Liver (tissue), 9 donors: ENCODE measurements around the gene CYLC2. TPM values are rescaled to one million over a fixed set of nuclear protein-coding genes. Genes with fewer than 3 reads are reported as not detected.

ENCODE experiments used
- DNase-seq: peaks from one replicate; pipeline ENCODE4 v3.0.0-alpha.2; 2017; ENCODE audit warnings: low spot score
- H3K27ac ChIP-seq, 2 donors: one replicate each; pipeline ENCODE4 v1.7.0; 2013; ENCODE audit warnings: inconsistent platforms in 2 of 2, low read length in 2 of 2, control low read depth in 1 of 2, low read depth in 1 of 2, mild to moderate bottlenecking in 1 of 2
- H3K27me3 ChIP-seq, 4 donors: one replicate each; pipeline versions ENCODE4 v1.6.1 to v1.7.0; 2013; ENCODE audit warnings: low read length in 3 of 4, inconsistent platforms in 1 of 4, mild to moderate bottlenecking in 1 of 4, moderate library complexity in 1 of 4; ENCODE audit not compliant: control insufficient read depth in 4 of 4, insufficient read depth in 4 of 4
- H3K36me3 ChIP-seq, 4 donors: one replicate each; pipeline versions ENCODE4 v1.6.1 to v1.7.0; 2013; ENCODE audit warnings: low read length in 3 of 4, mild to moderate bottlenecking in 3 of 4, low read depth in 1 of 4, moderate library complexity in 1 of 4; ENCODE audit not compliant: control insufficient read depth in 4 of 4, insufficient read depth in 3 of 4
- H3K4me1 ChIP-seq, 4 donors: one replicate each; pipeline versions ENCODE4 v1.6.1 to v1.7.0; 2013; ENCODE audit warnings: low read length in 3 of 4, mild to moderate bottlenecking in 3 of 4, moderate library complexity in 1 of 4; ENCODE audit not compliant: control insufficient read depth in 4 of 4, insufficient read depth in 4 of 4
- H3K4me3 ChIP-seq, 3 donors: one replicate each; pipeline versions ENCODE4 v1.6.1 to v1.7.0; 2013; ENCODE audit warnings: low read length in 3 of 3, control low read depth in 1 of 3, low read depth in 1 of 3, mild to moderate bottlenecking in 1 of 3
- H3K9ac ChIP-seq, 2 donors: one replicate each; pipeline ENCODE4 v1.7.0; 2013; ENCODE audit warnings: low read length in 2 of 2, mild to moderate bottlenecking in 2 of 2, moderate library complexity in 2 of 2, control low read depth in 1 of 2, low read depth in 1 of 2
- H3K9me3 ChIP-seq, 4 donors: one replicate each; pipeline versions ENCODE4 v1.6.1 to v1.7.0; 2013; ENCODE audit warnings: low read length in 3 of 4; ENCODE audit not compliant: control insufficient read depth in 4 of 4
- EGR1 ChIP-seq, 2 donors: IDR thresholded peaks; 2 replicates each; pipeline ENCODE4 v1.6.1; 2016 to 2018; ENCODE audit warnings: antibody characterized with exemption in 2 of 2, low read depth in 2 of 2
- FOXA1 ChIP-seq: IDR thresholded peaks from 2 replicates; pipeline ENCODE4 v1.6.1; 2016; ENCODE audit warnings: antibody characterized with exemption
- GABPA ChIP-seq, 2 donors: IDR thresholded peaks in 1 of 2; conservative IDR thresholded peaks in 1 of 2; 2 replicates each; pipeline ENCODE4 v1.6.1; 2016; ENCODE audit warnings: antibody characterized with exemption in 2 of 2, mild to moderate bottlenecking in 1 of 2, moderate library complexity in 1 of 2
- HNF4A ChIP-seq, 2 donors: conservative IDR thresholded peaks; 2 replicates each; pipeline ENCODE4 v1.6.1; 2016; ENCODE audit warnings: antibody characterized with exemption in 2 of 2, mild to moderate bottlenecking in 2 of 2
- JUND ChIP-seq, 2 donors: IDR thresholded peaks; 2 replicates each; pipeline ENCODE4 v1.6.1; 2016; ENCODE audit warnings: antibody characterized with exemption in 2 of 2
- NR2F2 ChIP-seq: IDR thresholded peaks from 2 replicates; pipeline ENCODE4 v1.6.1; 2016; ENCODE audit warnings: antibody characterized with exemption
- RAD21 ChIP-seq, 2 donors: IDR thresholded peaks; 2 replicates each; pipeline ENCODE4 v1.6.1; 2016; ENCODE audit warnings: antibody characterized with exemption in 2 of 2, mild to moderate bottlenecking in 2 of 2
- RXRA ChIP-seq, 2 donors: IDR thresholded peaks; 2 replicates each; pipeline ENCODE4 v1.6.1; 2017 to 2018; ENCODE audit warnings: antibody characterized with exemption in 2 of 2, mild to moderate bottlenecking in 1 of 2
- SP1 ChIP-seq: IDR thresholded peaks from 2 replicates; pipeline ENCODE4 v1.6.1; 2018; ENCODE audit warnings: antibody characterized with exemption, mild to moderate bottlenecking
- TAF1 ChIP-seq: conservative IDR thresholded peaks from 2 replicates; pipeline ENCODE4 v1.6.1; 2016; ENCODE audit warnings: antibody characterized with exemption, mild to moderate bottlenecking
- YY1 ChIP-seq: IDR thresholded peaks from 2 replicates; pipeline ENCODE4 v1.6.1; 2016; ENCODE audit warnings: antibody characterized with exemption, mild to moderate bottlenecking
- WGBS: extraction: QIAGEN DNeasy Blood & Tissue Kit; methylation state at CpG from one replicate; pipeline ENCODE4 v1.1.7; 2013; 5-methylcytosine and 5-hydroxymethylcytosine counted together
- polyA plus RNA-seq, 2 donors: library from polyadenylated mRNA; stranded (reverse) in 1 of 2; unstranded in 1 of 2; fragments of 200-250 nt in 1 of 2; fragments of >200 nt in 1 of 2; fragmentation: Nextera tagmentation in 1 of 2; extraction: Ambion mirVana in 1 of 2; gene quantifications; one replicate each; pipeline versions ENCODE4 v1.2.1 to v1.2.3, GENCODE V29; 2013 to 2015
- total RNA-seq, 2 donors: library from RNA; depleted of rRNA; stranded (reverse); fragments of >200 nt; gene quantifications; one replicate each; pipeline ENCODE4 v1.2.3, GENCODE V29; 2014
- TF ChIP-seq, protein P1 (sequence below): IDR thresholded peaks from 2 replicates; pipeline ENCODE4 v1.6.1; 2016; ENCODE audit warnings: antibody characterized with exemption
- TF ChIP-seq, protein P2 (sequence below): fragments of 150-350 bp; IDR thresholded peaks from 2 replicates; pipeline ENCODE4 v1.5.1; 2017; ENCODE audit warnings: improper control_type of control experiment, low read depth, low read length; ENCODE audit not compliant: missing input control
- TF ChIP-seq, protein P3 (sequence below): IDR thresholded peaks from 2 replicates; pipeline ENCODE4 v1.6.1; 2016; ENCODE audit warnings: antibody characterized with exemption, mild to moderate bottlenecking
- TF ChIP-seq, protein P4 (sequence below): IDR thresholded peaks from 2 replicates; pipeline ENCODE4 v1.6.1; 2016; ENCODE audit warnings: antibody characterized with exemption
- donor health status: healthy.
- donor health status: healthy.
- donor health status: healthy.
- donor health status: healthy.
- donor health status: healthy.

CYLC2 gene, protein sequence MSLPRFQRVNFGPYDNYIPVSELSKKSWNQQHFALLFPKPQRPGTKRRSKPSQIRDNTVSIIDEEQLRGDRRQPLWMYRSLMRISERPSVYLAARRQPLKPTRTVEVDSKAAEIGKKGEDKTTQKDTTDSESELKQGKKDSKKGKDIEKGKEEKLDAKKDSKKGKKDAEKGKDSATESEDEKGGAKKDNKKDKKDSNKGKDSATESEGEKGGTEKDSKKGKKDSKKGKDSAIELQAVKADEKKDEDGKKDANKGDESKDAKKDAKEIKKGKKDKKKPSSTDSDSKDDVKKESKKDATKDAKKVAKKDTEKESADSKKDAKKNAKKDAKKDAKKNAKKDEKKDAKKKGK
- total RNA-seq = not detected
- not detected for polyA plus RNA-seq

DNA sequence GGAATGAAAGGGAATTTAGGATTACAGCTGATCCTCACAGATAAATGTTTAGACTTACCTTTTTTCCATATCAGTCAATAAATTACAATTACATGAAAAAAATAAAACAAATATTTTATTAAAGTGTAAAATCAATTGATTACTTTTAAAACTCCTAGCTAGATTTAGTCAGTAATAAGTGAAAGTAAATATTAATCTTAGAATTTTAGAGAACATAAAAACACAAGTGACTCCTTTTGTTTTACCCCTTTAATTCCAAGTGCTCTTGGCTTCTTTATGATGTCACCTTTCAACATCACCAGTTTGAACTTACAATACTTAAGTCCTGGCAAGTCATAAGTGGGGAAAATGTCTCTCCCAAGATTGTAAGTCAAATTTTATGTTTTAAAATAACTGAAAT lies at the start of gene CYLC2:
Gene CYLC2, plus strand, starts transcription at position 301 of the 400 bp plus-strand sequence. Its CDS starts 48 bp downstream, at position 349.
- Histone ChIP-seq H3K27ac (no peak within 1 kb of the TSS), H3K36me3 (no peaks in the 10 kb centered on the region), H3K27me3 (no peaks in the 10 kb centered on the region), H3K9ac (no peak within 1 kb of the TSS), H3K4me3 (no peak within 1 kb of the TSS), H3K4me1 (no peaks in the 10 kb centered on the region), H3K9me3 (no peaks in the 10 kb centered on the region)
- TF ChIP-seq SP1 (no peak), RXRA (IDR thresholded peaks at IDR 0.05) (no peak), YY1 (no peak)
- DNase-seq = no peak

DNA sequence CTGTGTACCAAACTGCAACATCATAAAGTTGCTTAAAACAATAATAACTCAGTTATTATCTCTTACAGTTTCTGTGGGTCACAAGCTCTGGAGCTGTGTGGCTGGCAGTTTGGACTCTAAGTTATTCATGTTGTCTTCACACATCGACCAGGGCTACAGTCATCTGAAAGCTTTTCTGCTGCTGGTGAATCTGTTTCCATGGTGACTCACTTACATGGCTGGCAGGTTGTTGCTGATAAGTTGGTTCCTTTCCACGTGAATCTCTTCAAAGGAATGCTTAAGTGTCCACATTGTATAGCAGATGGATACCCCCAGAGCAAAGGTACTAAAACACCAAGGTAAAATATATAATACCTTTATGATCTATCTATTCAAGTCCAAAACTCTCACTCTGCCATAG lies 44.8 kb upstream of the CYLC2 start:
- Histone ChIP-seq H3K9me3 (no peaks in the 10 kb centered on the region), H3K36me3 (no peaks in the 10 kb centered on the region), H3K9ac (no peak overlapping the region), H3K27ac (no peak overlapping the region), H3K27me3 (no peaks in the 10 kb centered on the region), H3K4me3 (no peak overlapping the region), H3K4me1 (no peaks in the 10 kb centered on the region)
- DNase-seq = no peak
- WGBS = 43% methylated on average over 2 of the region's 2 CpGs
- no peak for TF ChIP-seq RAD21 (IDR thresholded peaks at IDR 0.05)
- TF ChIP-seq GABPA (IDR thresholded peaks at IDR 0.05 in 1 of 2, conservative IDR thresholded peaks at IDR 0.05 in 1 of 2) = no peak

DNA sequence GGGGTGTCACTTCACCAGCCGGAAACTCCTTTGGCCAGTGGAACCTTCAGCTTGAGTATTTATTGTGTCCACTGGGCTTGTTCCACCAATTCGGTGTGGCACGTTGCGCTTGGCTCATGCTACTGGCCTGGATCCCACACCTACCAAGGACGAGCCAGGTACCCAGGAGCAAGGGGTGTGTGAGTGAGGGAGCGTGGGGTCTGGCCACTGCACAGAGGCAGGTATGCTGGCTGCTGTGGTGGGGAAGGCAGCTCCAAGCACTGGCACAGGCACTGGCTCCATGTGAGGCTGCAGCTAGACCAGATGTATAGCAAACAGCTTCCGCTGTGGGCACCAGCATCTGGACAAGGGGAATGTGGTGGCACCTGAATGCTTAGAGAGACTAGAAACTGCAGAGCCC lies 28.1 kb upstream of the CYLC2 start:
- no peaks in the 10 kb centered on the region for H3K4me1 ChIP-seq
- H3K4me3 ChIP-seq = no peak overlapping the region
- 84% methylated on average over 7 of the region's 7 CpGs for WGBS
- H3K27me3 ChIP-seq = no peaks in the 10 kb centered on the region
- H3K36me3 ChIP-seq = no peaks in the 10 kb centered on the region
- no peak for DNase-seq
- H3K9me3 ChIP-seq = peaks cover 0 to 8% (median 0%) of the 10 kb centered on the region in 4 donors
- no peak overlapping the region for H3K27ac ChIP-seq
- TF ChIP-seq HNF4A (conservative IDR thresholded peaks at IDR 0.05) = no peak
- TF ChIP-seq FOXA1 = no peak
- TF ChIP-seq, protein P1, sequence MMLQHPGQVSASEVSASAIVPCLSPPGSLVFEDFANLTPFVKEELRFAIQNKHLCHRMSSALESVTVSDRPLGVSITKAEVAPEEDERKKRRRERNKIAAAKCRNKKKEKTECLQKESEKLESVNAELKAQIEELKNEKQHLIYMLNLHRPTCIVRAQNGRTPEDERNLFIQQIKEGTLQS = no peak
- TF ChIP-seq NR2F2 = no peak
- no peak for TF ChIP-seq YY1
- TF ChIP-seq TAF1 = no peak
- no peak for TF ChIP-seq RXRA (IDR thresholded peaks at IDR 0.05)
- no peak for TF ChIP-seq RAD21 (IDR thresholded peaks at IDR 0.05)
- TF ChIP-seq, protein P2, sequence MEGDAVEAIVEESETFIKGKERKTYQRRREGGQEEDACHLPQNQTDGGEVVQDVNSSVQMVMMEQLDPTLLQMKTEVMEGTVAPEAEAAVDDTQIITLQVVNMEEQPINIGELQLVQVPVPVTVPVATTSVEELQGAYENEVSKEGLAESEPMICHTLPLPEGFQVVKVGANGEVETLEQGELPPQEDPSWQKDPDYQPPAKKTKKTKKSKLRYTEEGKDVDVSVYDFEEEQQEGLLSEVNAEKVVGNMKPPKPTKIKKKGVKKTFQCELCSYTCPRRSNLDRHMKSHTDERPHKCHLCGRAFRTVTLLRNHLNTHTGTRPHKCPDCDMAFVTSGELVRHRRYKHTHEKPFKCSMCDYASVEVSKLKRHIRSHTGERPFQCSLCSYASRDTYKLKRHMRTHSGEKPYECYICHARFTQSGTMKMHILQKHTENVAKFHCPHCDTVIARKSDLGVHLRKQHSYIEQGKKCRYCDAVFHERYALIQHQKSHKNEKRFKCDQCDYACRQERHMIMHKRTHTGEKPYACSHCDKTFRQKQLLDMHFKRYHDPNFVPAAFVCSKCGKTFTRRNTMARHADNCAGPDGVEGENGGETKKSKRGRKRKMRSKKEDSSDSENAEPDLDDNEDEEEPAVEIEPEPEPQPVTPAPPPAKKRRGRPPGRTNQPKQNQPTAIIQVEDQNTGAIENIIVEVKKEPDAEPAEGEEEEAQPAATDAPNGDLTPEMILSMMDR = no peak
- no peak for TF ChIP-seq SP1
- TF ChIP-seq GABPA (IDR thresholded peaks at IDR 0.05 in 1 of 2, conservative IDR thresholded peaks at IDR 0.05 in 1 of 2) = no peak
- TF ChIP-seq, protein P3, sequence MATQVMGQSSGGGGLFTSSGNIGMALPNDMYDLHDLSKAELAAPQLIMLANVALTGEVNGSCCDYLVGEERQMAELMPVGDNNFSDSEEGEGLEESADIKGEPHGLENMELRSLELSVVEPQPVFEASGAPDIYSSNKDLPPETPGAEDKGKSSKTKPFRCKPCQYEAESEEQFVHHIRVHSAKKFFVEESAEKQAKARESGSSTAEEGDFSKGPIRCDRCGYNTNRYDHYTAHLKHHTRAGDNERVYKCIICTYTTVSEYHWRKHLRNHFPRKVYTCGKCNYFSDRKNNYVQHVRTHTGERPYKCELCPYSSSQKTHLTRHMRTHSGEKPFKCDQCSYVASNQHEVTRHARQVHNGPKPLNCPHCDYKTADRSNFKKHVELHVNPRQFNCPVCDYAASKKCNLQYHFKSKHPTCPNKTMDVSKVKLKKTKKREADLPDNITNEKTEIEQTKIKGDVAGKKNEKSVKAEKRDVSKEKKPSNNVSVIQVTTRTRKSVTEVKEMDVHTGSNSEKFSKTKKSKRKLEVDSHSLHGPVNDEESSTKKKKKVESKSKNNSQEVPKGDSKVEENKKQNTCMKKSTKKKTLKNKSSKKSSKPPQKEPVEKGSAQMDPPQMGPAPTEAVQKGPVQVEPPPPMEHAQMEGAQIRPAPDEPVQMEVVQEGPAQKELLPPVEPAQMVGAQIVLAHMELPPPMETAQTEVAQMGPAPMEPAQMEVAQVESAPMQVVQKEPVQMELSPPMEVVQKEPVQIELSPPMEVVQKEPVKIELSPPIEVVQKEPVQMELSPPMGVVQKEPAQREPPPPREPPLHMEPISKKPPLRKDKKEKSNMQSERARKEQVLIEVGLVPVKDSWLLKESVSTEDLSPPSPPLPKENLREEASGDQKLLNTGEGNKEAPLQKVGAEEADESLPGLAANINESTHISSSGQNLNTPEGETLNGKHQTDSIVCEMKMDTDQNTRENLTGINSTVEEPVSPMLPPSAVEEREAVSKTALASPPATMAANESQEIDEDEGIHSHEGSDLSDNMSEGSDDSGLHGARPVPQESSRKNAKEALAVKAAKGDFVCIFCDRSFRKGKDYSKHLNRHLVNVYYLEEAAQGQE = no peak
- TF ChIP-seq, protein P4, sequence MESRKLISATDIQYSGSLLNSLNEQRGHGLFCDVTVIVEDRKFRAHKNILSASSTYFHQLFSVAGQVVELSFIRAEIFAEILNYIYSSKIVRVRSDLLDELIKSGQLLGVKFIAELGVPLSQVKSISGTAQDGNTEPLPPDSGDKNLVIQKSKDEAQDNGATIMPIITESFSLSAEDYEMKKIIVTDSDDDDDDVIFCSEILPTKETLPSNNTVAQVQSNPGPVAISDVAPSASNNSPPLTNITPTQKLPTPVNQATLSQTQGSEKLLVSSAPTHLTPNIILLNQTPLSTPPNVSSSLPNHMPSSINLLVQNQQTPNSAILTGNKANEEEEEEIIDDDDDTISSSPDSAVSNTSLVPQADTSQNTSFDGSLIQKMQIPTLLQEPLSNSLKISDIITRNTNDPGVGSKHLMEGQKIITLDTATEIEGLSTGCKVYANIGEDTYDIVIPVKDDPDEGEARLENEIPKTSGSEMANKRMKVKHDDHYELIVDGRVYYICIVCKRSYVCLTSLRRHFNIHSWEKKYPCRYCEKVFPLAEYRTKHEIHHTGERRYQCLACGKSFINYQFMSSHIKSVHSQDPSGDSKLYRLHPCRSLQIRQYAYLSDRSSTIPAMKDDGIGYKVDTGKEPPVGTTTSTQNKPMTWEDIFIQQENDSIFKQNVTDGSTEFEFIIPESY = no peak
- no peak for TF ChIP-seq JUND (IDR thresholded peaks at IDR 0.05)
- no peak for TF ChIP-seq EGR1 (IDR thresholded peaks at IDR 0.05; ENCODE audit: low read depth in 2 of 2)
- H3K9ac ChIP-seq = no peak overlapping the region
